ENCODE measurements around the gene ERC2.

ERC2 gene

GRCh38 chr3:55790596-55791350 is 677.5 kb downstream of the ERC2 start:
- DNase-seq (ENCODE audit: low spot score): no peak

- DNase-seq (ENCODE audit: low spot score): no peak
Measured at GRCh38 chr3:55789516-55789915, 678.8 kb downstream of the ERC2 start.

- DNase-seq (ENCODE audit: low spot score): no peak
Measured at GRCh38 chr3:55782807-55783206, 685.5 kb downstream of the ERC2 start.

GRCh38 chr3:55782351-55782750 is 685.9 kb downstream of the ERC2 start:
- no peak for DNase-seq (ENCODE audit: low spot score)

GRCh38 chr3:55780913-55781312 is 687.4 kb downstream of the ERC2 start:
- DNase-seq (ENCODE audit: low spot score): no peak

GRCh38 chr3:55779543-55779942 is 688.7 kb downstream of the ERC2 start:
- DNase-seq (ENCODE audit: low spot score): no peak

- DNase-seq (ENCODE audit: low spot score): no peak
Measured at GRCh38 chr3:55775366-55776154, 692.7 kb downstream of the ERC2 start.

GRCh38 chr3:55774856-55775255 is 693.4 kb downstream of the ERC2 start:
- no peak for DNase-seq (ENCODE audit: low spot score)

- DNase-seq (ENCODE audit: low spot score): no peak
Measured at GRCh38 chr3:55771503-55771902, 696.8 kb downstream of the ERC2 start.

GRCh38 chr3:55770077-55770476 is 698.2 kb downstream of the ERC2 start:
- no peak for DNase-seq (ENCODE audit: low spot score)

GRCh38 chr3:55766753-55767152 is 701.5 kb downstream of the ERC2 start:
- no peak for DNase-seq (ENCODE audit: low spot score)

- DNase-seq (ENCODE audit: low spot score): no peak
Measured at GRCh38 chr3:55765906-55766701, 702.2 kb downstream of the ERC2 start.

GRCh38 chr3:55765398-55765797 is 702.9 kb downstream of the ERC2 start:
- no peak for DNase-seq (ENCODE audit: low spot score)

GRCh38 chr3:55756976-55757375 is 711.3 kb downstream of the ERC2 start:
- no peak for DNase-seq (ENCODE audit: low spot score)

GRCh38 chr3:55755516-55756205 is 712.6 kb downstream of the ERC2 start:
- no peak for DNase-seq (ENCODE audit: low spot score)

GRCh38 chr3:55752911-55753310 is 715.4 kb downstream of the ERC2 start:
- no peak for DNase-seq (ENCODE audit: low spot score)

- no peak for DNase-seq (ENCODE audit: low spot score)
Measured at GRCh38 chr3:55751730-55752129, 716.5 kb downstream of the ERC2 start.

GRCh38 chr3:55750525-55750924 is 717.7 kb downstream of the ERC2 start:
- DNase-seq (ENCODE audit: low spot score): no peak

GRCh38 chr3:55749036-55749435 is 719.2 kb downstream of the ERC2 start:
- no peak for DNase-seq (ENCODE audit: low spot score)

GRCh38 chr3:55746808-55747413 is 721.4 kb downstream of the ERC2 start:
- DNase-seq (ENCODE audit: low spot score): no peak

- DNase-seq (ENCODE audit: low spot score): no peak
Measured at GRCh38 chr3:55742832-55743136, 725.5 kb downstream of the ERC2 start.

Measured in ecto neural progenitor cell (in vitro differentiated cells).